Measurements from ENCODE around the gene ABHD12. TPM values are rescaled to one million over a fixed set of nuclear protein-coding genes. Genes with fewer than 3 reads are reported as not detected.
A peak's percentile ranks its signal among the peaks of the same experiment; 100 is the strongest.

The ABHD12 gene
- total and polyA plus RNA-seq, 2 experiments from 2014 or later, result 69.5 to 187 TPM

- Histone ChIP-seq H2AFZ (no peak overlapping the region), H3K9me2 (replicated peaks; ENCODE audit: insufficient read depth) (no peaks in the 10 kb centered on the region), H3K4me1 (ENCODE audit: insufficient read depth) (peaks cover 26% of the 10 kb centered on the region), H3K27ac (peak overlapping the region; percentile 15), H3K4me3 (no peak overlapping the region), H3K36me3 (replicated peaks; ENCODE audit: insufficient read depth, low read depth) (no peaks in the 10 kb centered on the region), H3K27me3 (no peaks in the 10 kb centered on the region), H3K79me2 (peaks cover 76% of the 10 kb centered on the region), H3K4me2 (no peak overlapping the region), H4K20me1 (ENCODE audit: insufficient read depth, poor library complexity, severe bottlenecking) (no peaks in the 10 kb centered on the region), H3K9me3 (ENCODE audit: low read depth) (no peaks in the 10 kb centered on the region)
- no peak for DNase-seq (ENCODE audit: low spot score)
- TF ChIP-seq EZH2 (IDR thresholded peaks at IDR 0.05; ENCODE audit: borderline replicate concordance) (no peak), EZH2phosphoT487 (IDR thresholded peaks at IDR 0.05; ENCODE audit: low read depth, severe bottlenecking, unreplicated experiment) (no peak), CTCF (IDR thresholded peaks at IDR 0.05; ENCODE audit: poor library complexity) (no peak)
These were observed 39.6 kb downstream of the ABHD12 start for GRCh38 chr20:25351024-25351360.

- Histone ChIP-seq H3K36me3 (replicated peaks; ENCODE audit: insufficient read depth, low read depth) (no peaks in the 10 kb centered on the region), H3K4me3 (no peak overlapping the region), H3K4me2 (no peak overlapping the region), H3K79me2 (peaks cover 87% of the 10 kb centered on the region), H3K27ac (no peak overlapping the region), H4K20me1 (ENCODE audit: insufficient read depth, poor library complexity, severe bottlenecking) (no peaks in the 10 kb centered on the region), H3K9me2 (replicated peaks; ENCODE audit: insufficient read depth) (no peaks in the 10 kb centered on the region), H2AFZ (no peak overlapping the region), H3K27me3 (no peaks in the 10 kb centered on the region), H3K4me1 (ENCODE audit: insufficient read depth) (peaks cover 4% of the 10 kb centered on the region), H3K9me3 (ENCODE audit: low read depth) (no peaks in the 10 kb centered on the region)
- WGBS (ENCODE audit: low lambda C conversion rate, missing lambda C conversion rate), result 97% methylated on average over 6 of the region's 6 CpGs
- TF ChIP-seq CTCF (IDR thresholded peaks at IDR 0.05; ENCODE audit: poor library complexity) (no peak), EZH2phosphoT487 (IDR thresholded peaks at IDR 0.05; ENCODE audit: low read depth, severe bottlenecking, unreplicated experiment) (no peak), EZH2 (IDR thresholded peaks at IDR 0.05; ENCODE audit: borderline replicate concordance) (no peak)
- DNase-seq (ENCODE audit: low spot score), result no peak
These were observed 44.3 kb downstream of the ABHD12 start for GRCh38 chr20:25346349-25346748.

GRCh38 chr20:25345721-25346120 lies 44.9 kb downstream of the ABHD12 start:
- H3K27me3 ChIP-seq, result no peaks in the 10 kb centered on the region
- H3K9me2 ChIP-seq (replicated peaks; ENCODE audit: insufficient read depth), result no peaks in the 10 kb centered on the region
- H3K27ac ChIP-seq, result no peak overlapping the region
- no peaks in the 10 kb centered on the region for H3K9me3 ChIP-seq (ENCODE audit: low read depth)
- no peak overlapping the region for H3K4me2 ChIP-seq
- H4K20me1 ChIP-seq (ENCODE audit: insufficient read depth, poor library complexity, severe bottlenecking), result no peaks in the 10 kb centered on the region
- peaks cover 8% of the 10 kb centered on the region for H3K4me1 ChIP-seq (ENCODE audit: insufficient read depth)
- H3K79me2 ChIP-seq, result peaks cover 89% of the 10 kb centered on the region
- 88% methylated on average over 1 of the region's 1 CpG for WGBS (ENCODE audit: low lambda C conversion rate, missing lambda C conversion rate)
- H3K4me3 ChIP-seq, result no peak overlapping the region
- H3K36me3 ChIP-seq (replicated peaks; ENCODE audit: insufficient read depth, low read depth), result no peaks in the 10 kb centered on the region
- DNase-seq (ENCODE audit: low spot score), result no peak
- TF ChIP-seq CTCF (IDR thresholded peaks at IDR 0.05; ENCODE audit: poor library complexity), result no peak
- no peak for TF ChIP-seq EZH2phosphoT487 (IDR thresholded peaks at IDR 0.05; ENCODE audit: low read depth, severe bottlenecking, unreplicated experiment)
- TF ChIP-seq EZH2 (IDR thresholded peaks at IDR 0.05; ENCODE audit: borderline replicate concordance), result no peak
- H2AFZ ChIP-seq, result no peak overlapping the region

GRCh38 chr20:25344634-25345033 lies 46.0 kb downstream of the ABHD12 start:
- H3K9me3 ChIP-seq (ENCODE audit: low read depth), result no peaks in the 10 kb centered on the region
- H3K36me3 ChIP-seq (replicated peaks; ENCODE audit: insufficient read depth, low read depth), result no peaks in the 10 kb centered on the region
- TF ChIP-seq EZH2phosphoT487 (IDR thresholded peaks at IDR 0.05; ENCODE audit: low read depth, severe bottlenecking, unreplicated experiment) (no peak), EZH2 (IDR thresholded peaks at IDR 0.05; ENCODE audit: borderline replicate concordance) (no peak), CTCF (IDR thresholded peaks at IDR 0.05; ENCODE audit: poor library complexity) (no peak)
- H4K20me1 ChIP-seq (ENCODE audit: insufficient read depth, poor library complexity, severe bottlenecking), result no peaks in the 10 kb centered on the region
- peaks cover 18% of the 10 kb centered on the region for H3K4me1 ChIP-seq (ENCODE audit: insufficient read depth)
- no peak overlapping the region for H3K27ac ChIP-seq
- no peak overlapping the region for H3K4me3 ChIP-seq
- no peaks in the 10 kb centered on the region for H3K27me3 ChIP-seq
- WGBS (ENCODE audit: low lambda C conversion rate, missing lambda C conversion rate), result 96% methylated on average over 3 of the region's 3 CpGs
- no peak overlapping the region for H2AFZ ChIP-seq
- H3K79me2 ChIP-seq, result peaks cover 94% of the 10 kb centered on the region
- H3K9me2 ChIP-seq (replicated peaks; ENCODE audit: insufficient read depth), result no peaks in the 10 kb centered on the region
- no peak overlapping the region for H3K4me2 ChIP-seq
- DNase-seq (ENCODE audit: low spot score), result no peak
